HG03103 (cell line): ENCODE data around the gene PDE7B.

Experiments
- ATAC-seq: cut with Tn5 transposase; IDR thresholded peaks from one replicate; pipeline ENCODE4 v1.9.1; 2021; ENCODE audit warnings: low read depth; ENCODE audit not compliant: unreplicated experiment

The PDE7B gene

DNA sequence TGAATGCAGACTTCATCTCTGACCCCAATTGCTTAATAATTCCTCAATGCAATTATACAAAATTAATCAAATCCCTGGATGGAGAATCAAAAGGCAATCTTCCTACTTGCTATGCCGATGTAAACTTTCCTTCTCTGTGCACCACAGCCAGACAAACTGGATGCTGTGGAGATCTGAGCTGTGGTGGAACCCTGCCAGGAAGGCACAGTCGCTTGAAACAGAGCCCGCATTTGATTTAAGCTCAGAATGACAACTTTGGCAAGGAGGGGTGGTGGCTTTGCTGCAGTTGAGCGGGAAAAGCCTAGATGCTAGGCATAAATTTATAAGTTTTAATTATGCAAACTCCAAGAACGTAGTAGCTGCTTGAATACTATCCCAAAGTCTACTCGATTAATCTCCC is 207.8 kb downstream of the PDE7B start:
- no peak for ATAC-seq

- ATAC-seq: no peak
These were observed 208.6 kb downstream of the PDE7B start for GRCh38 chr6:136060052-136060451.

GRCh38 chr6:136060759-136061158 is 209.3 kb downstream of the PDE7B start:
- no peak for ATAC-seq

- ATAC-seq: no peak
These were observed 210.2 kb downstream of the PDE7B start for GRCh38 chr6:136061701-136062100.

DNA sequence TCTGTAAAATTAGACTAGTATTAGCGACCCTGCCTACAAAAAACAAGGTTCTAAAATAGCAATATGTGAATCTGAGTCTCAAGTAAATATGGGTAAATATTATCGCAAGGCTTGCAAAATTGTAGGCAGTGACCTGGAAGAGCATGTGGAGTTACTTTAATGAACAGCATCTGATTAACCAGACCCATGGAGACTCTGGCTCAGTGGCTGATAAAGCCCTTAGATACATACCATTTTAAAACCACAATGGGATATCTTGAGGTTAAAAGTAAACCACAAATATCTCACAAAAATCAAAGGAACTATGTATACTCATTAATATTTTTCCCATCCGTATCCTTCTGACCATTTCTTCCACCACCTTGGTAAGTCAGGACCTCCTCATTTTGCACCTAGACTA is 211.6 kb downstream of the PDE7B start:
- no peak for ATAC-seq

DNA sequence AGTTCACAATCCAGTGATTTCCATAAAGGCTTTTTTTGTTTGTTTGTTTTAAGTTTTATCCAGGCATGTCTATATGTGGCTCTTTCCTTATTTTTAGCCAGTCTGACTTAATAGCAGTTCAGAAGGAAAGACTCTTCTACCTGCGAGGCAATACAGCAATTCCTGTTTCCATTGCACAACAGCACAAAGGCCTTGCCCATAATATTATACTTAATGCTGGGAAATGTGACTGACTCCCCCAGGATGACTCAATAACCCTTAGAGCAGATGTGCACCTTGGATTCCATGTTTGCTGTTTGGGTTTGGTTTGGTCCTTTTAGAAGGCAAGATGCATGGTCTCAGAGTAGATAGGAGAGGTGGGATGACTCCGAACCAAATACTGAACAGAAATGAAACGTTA is 214.5 kb downstream of the PDE7B start:
- no peak for ATAC-seq

- ATAC-seq: no peak
These were observed 216.3 kb downstream of the PDE7B start for GRCh38 chr6:136067731-136068341.

- no peak for ATAC-seq
These were observed 217.6 kb downstream of the PDE7B start for GRCh38 chr6:136069119-136069518.

- ATAC-seq: no peak
These were observed 219.3 kb downstream of the PDE7B start for GRCh38 chr6:136070815-136071214.

- ATAC-seq: no peak
These were observed 221.2 kb downstream of the PDE7B start for GRCh38 chr6:136072691-136073090.

DNA sequence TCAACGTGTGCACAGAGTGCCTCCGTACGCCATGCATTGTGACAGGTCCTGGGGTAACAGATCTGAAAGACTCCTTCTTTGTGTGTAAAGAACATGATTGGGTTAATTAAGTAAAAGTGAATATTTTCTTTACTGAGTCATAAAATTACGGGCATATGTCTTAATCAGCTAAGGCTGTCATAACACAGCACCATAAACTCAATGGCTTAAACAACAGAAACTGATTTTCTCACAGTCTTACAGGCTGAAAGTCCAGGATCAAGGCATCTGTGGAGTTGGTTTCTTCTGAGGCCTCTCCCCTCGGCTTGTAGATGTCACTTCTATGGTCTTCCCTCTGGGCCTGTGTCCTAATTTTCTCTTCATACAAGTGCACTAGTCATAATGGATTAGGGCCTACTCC is 221.7 kb downstream of the PDE7B start:
- no peak for ATAC-seq

- ATAC-seq: no peak
These were observed 225.0 kb downstream of the PDE7B start for GRCh38 chr6:136076496-136076895.

GRCh38 chr6:136077834-136078576 is 226.5 kb downstream of the PDE7B start:
- no peak for ATAC-seq

DNA sequence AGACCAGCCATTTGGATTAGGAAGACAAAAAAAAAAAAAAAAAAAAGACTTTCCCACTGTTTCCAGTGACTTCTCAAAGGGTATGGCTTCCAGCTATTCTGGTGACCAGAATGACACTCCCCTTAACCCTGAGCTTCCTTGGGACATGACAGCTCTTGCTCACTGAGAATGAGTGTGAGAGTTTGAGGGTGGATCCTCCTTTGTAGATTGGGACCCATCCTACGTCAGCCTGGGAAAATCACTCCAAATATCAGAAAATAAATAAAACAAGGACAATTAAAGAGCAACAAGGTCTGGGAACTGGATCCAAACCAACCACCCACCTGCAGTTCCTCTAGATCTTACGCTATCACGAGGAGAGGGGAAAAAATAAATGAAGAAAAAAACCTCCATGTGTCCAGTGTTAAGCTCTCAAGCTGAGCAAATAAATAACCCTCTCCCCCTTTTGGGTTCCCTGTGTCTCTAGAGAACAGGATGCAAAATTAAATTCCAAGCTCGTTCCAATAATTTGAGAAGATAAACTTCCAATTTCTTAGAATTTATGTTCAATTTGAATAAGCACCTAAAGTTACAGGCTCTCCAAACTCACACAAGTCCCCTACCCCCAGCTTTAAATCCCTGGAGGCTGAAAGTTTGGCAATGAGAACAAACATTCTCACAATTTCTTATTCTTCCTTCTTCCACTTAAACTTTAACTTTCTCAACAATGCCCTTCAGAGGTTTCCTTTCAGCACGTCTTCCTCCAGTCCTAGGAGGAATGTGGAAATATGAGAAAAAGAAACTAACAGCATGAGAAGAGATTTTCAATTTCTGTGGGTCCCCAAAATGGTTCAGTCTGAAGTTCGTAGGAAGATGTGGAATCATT is 228.4 kb downstream of the PDE7B start:
- no peak for ATAC-seq

DNA sequence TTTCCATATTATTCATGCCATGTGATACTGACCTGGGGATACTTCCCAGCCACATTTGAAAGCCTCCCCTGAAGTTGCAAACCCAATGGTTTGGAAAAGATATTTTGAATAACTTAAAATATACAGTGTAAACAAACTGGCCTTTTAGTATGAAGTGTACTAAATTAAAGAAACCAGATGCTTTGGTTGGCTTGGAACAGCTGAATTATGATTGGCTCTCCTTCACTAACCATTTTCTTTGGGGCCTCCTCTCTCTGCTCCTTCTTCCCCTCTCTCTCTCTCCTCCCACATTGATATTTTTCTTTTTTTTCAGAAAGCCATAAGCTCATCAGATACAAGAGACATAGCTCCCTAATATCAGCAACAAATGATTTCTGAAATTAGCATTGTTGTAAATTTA is 232.0 kb downstream of the PDE7B start:
- ATAC-seq: no peak

- ATAC-seq: no peak
These were observed 232.9 kb downstream of the PDE7B start for GRCh38 chr6:136084403-136084802.

DNA sequence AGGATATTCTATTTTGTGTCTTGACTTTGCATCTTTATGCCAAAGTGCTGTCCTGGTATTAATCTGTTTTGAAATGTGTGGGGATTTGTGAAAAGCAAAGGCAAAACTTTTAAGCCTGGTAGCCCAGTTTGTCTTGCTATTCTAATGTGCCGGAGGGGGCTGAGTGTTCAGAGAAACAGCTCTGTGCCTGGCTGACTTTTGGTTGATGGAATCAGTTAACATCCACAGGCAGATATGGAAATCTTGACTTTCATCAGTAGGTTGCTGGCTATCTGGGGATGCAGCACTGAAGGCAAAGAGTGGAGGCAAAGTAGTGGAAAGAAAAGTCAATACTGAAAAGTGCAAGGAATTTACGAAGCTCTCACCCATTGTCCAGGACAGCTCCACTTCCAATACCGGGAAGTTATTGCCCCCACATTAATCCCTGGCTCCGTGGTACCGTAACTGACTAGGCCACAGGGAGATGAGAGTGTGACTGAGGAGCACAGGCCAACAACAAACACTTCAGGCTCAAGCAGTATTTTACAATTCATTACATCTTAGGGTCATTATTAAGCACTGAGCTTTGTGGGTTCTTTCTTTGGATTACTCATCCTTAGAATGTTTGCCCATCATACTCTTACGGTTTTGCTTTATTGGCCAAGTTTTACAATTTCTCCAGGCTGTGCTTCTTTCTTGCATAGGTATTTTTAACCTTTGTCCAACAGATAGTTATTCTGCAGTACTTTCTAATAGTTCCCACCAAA is 234.0 kb downstream of the PDE7B start:
- no peak for ATAC-seq

- no peak for ATAC-seq
These were observed 235.2 kb downstream of the PDE7B start for GRCh38 chr6:136086686-136087085.

DNA sequence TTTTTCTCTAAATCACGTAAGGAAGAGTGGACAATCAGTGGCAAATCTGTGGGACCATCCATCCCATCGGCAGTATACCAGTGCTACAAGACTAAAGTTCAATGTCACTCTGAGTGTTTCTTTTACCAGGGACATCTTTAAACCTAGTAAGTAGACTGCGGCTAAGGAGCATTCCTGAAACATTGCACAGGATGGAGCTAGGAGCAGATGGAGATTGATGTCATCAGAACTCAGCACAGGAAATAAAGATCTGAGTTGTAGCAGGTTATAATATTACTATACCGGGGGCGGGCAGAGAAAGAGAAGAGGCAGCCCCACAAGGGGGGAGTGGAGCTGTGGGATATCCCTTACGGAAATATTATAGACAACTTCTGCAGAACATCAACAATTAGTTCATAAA is 236.5 kb downstream of the PDE7B start:
- ATAC-seq: no peak

DNA sequence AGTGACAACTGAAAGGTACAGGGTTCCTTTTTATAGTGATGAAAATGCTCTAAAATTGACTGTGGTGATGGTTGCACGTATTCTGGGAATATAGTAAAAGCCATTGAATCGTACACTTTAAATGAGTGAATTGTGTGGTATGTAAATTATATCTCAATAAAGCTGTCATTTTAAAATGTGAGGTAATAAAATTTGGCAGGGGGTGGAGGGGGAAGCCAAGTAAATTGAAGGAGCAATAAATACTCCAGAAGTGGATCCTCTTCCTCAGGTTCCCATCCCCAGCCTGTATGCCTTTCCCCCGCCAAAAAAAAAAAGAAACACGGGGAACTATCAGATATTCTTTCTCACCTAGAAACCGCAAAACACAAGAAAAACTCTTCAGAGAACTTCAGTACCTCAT is 237.2 kb downstream of the PDE7B start:
- ATAC-seq: no peak

DNA sequence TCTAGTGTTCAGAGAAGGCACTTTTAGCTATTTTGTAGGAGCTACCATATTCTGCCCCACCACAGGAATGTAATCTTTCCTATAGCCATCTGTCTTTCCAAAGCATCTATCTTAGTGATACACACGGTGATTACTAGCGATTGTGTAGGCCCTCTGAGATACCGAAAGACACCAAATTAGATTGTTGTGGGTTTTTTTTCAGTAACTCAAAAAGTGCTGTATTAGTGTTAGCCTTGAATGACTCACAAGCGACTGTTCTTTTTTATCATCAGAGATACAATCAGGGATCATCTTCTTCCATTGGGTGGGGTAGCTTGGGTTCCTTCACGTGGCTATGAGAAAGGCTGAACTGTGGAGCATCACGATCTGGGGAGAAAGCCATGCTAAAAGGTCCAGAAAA is 238.4 kb downstream of the PDE7B start:
- ATAC-seq: no peak
